HG03097 (cell line): Measurements from ENCODE around the gene SEPHS2.
"Not testable (repeated sequence)": the region's sequence is repeated elsewhere in the genome, so short reads cannot be mapped to it uniquely, and the experiment has no call there.

Experiments used
- ATAC-seq: cut with Tn5 transposase; IDR thresholded peaks from one replicate; pipeline ENCODE4 v1.9.1; 2021; ENCODE audit not compliant: unreplicated experiment, low FRiP score

Gene SEPHS2

DNA sequence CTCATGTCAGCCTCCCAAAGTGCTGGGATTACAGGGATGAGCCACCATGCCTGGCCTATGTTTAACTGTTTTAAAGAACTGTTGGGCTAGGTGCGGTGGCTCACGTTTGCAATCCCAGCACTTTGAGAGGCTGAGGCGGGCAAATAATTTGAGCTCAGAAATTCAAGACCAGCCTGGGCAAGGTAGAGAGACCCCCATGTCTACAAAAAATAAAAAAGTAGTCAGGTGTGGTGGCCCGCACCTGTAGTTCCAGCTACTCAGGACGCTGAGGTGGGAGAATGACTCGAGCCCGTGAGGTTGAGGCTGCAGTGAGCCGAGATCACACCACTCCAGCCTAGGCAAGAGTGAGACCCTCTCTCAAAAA is 24.9 kb upstream of the SEPHS2 start:
- no peak for ATAC-seq

DNA sequence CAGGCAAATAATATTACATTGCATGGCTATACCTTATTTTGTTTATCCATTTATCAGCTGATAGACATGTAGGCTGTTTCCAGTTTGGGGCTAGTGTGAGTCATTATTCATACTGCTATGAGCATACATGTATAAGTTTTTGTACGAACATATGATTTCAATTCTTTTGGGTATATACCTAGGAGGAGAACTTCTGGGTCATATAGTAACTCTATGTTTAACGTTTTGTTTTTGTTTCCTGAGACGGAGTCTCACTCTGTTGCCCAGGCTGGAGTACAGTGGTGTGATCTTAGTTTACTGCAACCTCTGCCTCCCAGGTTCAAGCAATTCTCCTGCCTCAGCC is 24.5 kb upstream of the SEPHS2 start:
- ATAC-seq = no peak

- no peak for ATAC-seq
Measured at GRCh38 chr16:30464078-30464477, 18.4 kb upstream of the SEPHS2 start.

- not testable (repeated sequence) for ATAC-seq
Measured at GRCh38 chr16:30461426-30461825, 15.8 kb upstream of the SEPHS2 start.

GRCh38 chr16:30459456-30459855 is 13.8 kb upstream of the SEPHS2 start:
- ATAC-seq = no peak

GRCh38 chr16:30458561-30459394 is 13.1 kb upstream of the SEPHS2 start:
- peak; percentile 87 for ATAC-seq

DNA sequence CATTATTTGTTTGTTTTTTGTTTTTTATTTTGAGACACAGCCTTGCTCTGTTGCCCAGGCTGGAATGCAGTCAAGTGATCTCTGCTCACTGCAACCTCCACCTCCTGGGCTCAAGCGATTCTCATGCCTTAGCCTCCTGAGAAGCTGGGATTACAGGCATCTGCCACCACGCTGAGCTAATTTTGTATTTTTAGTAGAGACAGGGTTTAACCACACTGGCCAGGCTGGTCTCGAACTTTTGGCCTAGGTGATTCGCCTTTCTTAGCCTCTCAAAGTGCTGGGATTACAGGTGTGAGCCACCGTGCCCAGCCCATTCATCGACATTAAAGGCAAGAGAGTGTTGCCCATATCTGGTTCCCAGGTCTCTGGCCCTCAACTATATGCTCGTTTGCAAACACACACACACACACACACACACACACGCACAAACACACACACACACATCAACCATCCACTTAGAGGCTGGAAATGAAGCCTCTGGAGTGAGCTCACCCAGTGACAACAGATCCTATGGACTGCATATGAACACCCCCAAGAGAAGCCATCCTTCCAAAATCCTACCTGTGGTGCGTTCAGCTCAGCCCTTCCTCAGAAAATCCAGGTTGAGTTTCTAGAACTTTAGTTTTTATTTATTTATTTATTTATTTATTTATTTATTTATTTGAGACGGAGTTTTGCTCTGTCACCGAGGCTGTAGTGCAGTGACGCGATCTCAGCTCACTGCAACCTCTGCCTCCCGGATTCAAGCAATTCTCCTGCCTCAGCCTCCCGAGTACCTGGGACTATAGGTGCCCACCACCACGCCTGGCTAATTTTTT is 12.3 kb upstream of the SEPHS2 start:
- no peak for ATAC-seq

DNA sequence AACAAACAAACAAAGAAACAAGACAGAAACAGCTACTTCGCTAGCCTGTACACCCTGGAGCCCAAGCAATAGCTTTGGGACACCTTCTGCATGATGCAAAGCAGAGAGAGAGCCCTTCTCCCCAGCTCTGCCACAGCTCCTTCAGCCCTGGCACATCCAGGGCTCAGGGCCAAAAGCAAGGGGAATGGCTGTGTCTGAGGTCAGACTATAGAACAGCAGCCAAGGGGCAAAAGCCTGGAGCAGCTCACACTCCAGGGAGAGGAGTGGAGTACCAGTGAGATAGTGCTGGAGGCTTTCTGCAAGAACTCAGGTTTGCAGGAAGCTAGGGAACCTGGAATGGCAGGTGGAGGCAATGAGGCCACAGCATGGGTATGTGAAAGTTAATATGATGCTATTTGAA is 11.6 kb upstream of the SEPHS2 start:
- no peak for ATAC-seq

GRCh38 chr16:30456302-30456701 is 10.6 kb upstream of the SEPHS2 start:
- no peak for ATAC-seq

DNA sequence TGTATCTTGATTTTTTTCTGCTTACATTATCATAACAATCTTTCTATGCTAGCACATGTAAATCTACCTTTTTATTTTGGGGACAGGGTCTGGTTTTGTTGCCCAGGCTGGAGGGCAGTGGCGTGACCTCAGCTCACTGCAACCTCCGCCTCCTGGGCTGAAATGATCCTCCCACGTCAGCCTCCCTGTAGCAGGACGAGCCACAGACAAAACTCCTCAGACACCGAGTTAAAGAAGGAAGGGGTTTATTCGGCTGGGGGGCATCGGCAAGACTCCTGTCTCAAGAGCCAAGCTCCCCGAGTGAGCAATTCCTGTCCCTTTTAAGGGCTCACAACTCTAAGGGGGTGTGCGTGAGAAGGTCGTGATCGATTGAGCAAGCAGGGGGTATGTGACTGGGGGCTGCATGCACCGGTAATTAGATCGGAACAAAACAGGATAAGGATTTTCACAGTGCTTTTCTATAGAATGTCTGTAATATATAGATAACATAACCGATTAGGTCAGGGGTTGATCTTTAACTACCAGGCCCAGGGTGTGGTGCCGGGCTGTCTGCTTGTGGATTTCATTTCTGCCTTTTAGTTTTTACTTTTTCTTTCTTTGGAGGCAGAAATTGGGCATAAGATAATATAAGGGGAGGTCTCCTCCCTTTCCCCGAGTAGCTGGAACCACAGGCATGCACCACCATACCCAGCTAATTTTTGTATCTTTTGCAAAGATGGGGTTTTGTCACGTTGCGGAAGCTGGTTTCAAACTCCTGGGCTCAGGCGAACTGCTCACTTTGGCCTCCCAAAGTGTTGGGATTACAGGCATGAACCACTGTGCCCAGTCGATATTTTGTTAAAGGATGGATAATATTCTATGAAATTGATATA is 7.3 kb upstream of the SEPHS2 start:
- not testable (repeated sequence) for ATAC-seq

- no peak for ATAC-seq
Measured at GRCh38 chr16:30449116-30449435, 3.4 kb upstream of the SEPHS2 start.

DNA sequence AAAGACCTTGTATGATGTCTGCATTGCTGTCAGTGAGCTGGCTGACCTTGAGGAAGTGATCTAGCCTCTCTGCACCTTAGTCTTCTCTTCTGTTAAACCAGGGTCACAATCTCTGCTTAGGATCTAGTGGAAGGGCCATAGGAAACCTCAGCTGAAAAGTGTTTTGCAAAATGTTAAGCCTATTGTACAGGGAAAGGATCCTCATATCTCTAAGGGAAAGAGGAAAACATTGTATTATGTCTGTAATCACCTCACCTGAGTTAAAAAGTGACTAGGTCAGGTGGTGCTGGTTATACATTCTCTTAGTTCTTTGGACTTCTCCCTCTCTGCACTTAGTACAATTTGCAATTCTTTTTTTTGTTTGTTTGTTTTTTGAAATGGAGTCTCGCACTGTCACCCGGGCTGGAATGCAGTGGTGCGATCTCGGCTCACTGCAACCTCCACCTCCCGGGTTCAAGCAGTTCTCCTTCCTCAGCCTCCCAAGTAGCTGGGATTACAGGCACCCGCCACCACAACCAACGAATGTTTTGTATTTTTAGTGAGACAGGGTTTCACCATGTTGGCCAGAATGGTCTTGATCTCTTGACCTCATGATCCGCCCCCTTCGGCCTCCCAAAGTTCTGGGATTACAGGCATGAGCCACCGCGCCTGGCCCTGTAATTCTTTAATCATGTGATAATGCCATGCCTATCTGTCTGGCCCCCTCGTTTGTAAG is 2.0 kb upstream of the SEPHS2 start:
- no peak for ATAC-seq

GRCh38 chr16:30446203-30446595 is 525 bp upstream of the SEPHS2 start:
- ATAC-seq = no peak

- no peak for ATAC-seq
Measured at GRCh38 chr16:30445149-30445407, 596 bp downstream of the SEPHS2 start.

DNA sequence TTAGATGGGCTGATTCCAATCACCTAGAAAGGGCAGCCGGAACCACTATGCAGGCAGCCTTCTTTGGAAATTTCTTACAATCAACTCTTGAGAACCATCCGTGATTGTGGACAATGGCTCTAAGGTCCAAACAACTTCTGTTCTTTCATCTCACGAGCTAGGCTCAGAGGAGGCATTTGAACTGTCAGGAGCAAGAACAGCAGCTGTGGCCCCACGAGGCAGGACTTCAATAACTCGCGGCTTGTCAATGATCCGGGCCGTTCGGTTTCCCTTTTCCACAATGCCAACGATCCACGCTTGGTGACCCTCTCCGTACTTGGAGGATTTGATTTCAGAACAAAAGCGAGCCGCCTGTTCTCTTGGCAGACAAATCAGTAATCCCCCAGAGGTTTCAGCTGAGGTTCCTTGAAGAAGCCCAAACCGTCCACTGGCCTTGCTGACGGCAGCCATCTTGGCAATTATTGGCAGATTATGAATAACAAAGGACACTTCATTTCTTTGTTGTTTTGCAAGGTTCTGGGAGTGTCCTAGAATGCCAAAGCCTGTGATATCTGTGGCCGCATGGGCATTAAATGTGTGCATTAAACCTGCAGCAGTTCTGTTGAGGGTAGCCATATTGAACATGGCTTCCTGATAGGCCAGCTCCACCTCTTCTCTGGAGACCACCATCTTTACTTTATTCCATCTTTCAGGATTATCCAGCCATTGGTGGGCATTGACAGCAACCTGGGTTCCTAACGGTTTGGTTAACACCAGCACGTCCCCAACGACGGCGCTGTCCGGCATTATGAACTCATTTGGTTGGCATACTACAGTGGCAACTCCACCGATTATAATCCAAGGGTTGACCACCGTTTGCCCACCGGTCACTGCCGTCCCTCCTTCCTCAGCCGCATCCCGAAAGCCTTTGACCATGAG is 1.2 kb downstream of the SEPHS2 start:
- no peak for ATAC-seq

DNA sequence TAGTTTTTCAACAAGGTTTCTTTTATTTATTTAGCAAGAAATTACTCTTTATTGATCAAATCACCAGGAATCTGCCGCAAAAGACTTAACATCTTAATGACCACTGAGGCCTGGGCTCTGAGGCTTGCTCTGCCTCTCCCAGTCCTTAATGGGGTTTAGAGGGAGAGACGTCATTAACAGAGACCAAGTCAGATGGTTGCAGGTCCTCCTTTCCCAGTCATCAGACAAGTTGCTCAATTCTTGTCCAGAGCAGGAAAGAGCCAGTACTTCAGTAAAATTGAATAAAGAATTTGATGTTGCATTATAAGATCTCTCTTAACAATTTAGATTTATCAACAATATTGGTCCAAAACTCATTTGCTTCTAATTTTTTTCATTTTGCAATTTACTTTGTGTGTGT is 2.0 kb downstream of the SEPHS2 start:
- no peak for ATAC-seq

- ATAC-seq = no peak
Measured at GRCh38 chr16:30439720-30440348, 5.8 kb downstream of the SEPHS2 start.

- ATAC-seq = no peak
Measured at GRCh38 chr16:30438835-30439234, 6.8 kb downstream of the SEPHS2 start.

- no peak for ATAC-seq
Measured at GRCh38 chr16:30437511-30438046, 8.1 kb downstream of the SEPHS2 start.
